K562 (cell line): ENCODE measurements around the gene ITPR2. TPM values are rescaled to one million over a fixed set of nuclear protein-coding genes. Genes with fewer than 3 reads are reported as not detected.

Source experiments
- CAMTA2 ChIP-seq: fragments of 250-450 bp; sonication (Bioruptor Pico); conservative IDR thresholded peaks from 2 replicates; pipeline ENCODE4 v1.5.1; 2022
- CTBP1 ChIP-seq: fragments of 450-650 bp; IDR thresholded peaks from 2 replicates; pipeline ENCODE4 v1.6.1; 2016; ENCODE audit warnings: borderline replicate concordance
- DPF2 ChIP-seq: fragments of 450-650 bp; IDR thresholded peaks from 2 replicates; pipeline ENCODE4 v1.6.1; 2016
- EP400 ChIP-seq: fragments of 450-650 bp; IDR thresholded peaks from 2 replicates; pipeline ENCODE4 v1.6.1; 2017; ENCODE audit warnings: antibody characterized with exemption, mild to moderate bottlenecking, moderate library complexity
- JUNB ChIP-seq: fragments of 450-650 bp; formaldehyde crosslinking; conservative IDR thresholded peaks from 2 replicates; pipeline ENCODE4 v1.4.0; 2020; ENCODE audit warnings: mild to moderate bottlenecking
- KLF6 ChIP-seq: fragments of 250-450 bp; sonication (Bioruptor Pico); IDR thresholded peaks from 2 replicates; pipeline ENCODE4 v1.4.0; 2020; ENCODE audit warnings: mild to moderate bottlenecking, moderate library complexity, borderline replicate concordance
- MCM3 ChIP-seq: fragments of 450-650 bp; IDR thresholded peaks from 2 replicates; pipeline ENCODE4 v1.6.1; 2016
- RBFOX2 ChIP-seq: fragments of 200-400 bp; formaldehyde crosslinking; IDR thresholded peaks from 2 replicates; pipeline ENCODE4 v1.6.1; 2017; ENCODE audit warnings: low read depth, mild to moderate bottlenecking, low read length, moderate library complexity
- RBM34 ChIP-seq: fragments of 200-400 bp; formaldehyde crosslinking; IDR thresholded peaks from 2 replicates; pipeline ENCODE4 v1.6.1; 2018; ENCODE audit warnings: low read length, borderline replicate concordance; ENCODE audit not compliant: insufficient read depth
- SAFB2 ChIP-seq: fragments of 200-400 bp; formaldehyde crosslinking; IDR thresholded peaks from 2 replicates; pipeline ENCODE4 v1.6.1; 2018; ENCODE audit warnings: borderline replicate concordance, low read length, low read depth, moderate library complexity; ENCODE audit not compliant: severe bottlenecking
- SRF ChIP-seq, 2 experiments: fragments of 250-450, 450-650 bp in 1 of 2; sonication (Bioruptor Pico) in 1 of 2; sonication (generic) in 1 of 2; formaldehyde crosslinking; IDR thresholded peaks; 2 replicates each; pipeline versions ENCODE4 v1.5.0 to v1.5.1; 2020 to 2022; ENCODE audit warnings: mild to moderate bottlenecking in 1 of 2, missing genetic modification reagents in 1 of 2
- polyA plus RNA-seq, 8 experiments: library from polyadenylated mRNA; depleted of rRNA in 4 of 8; stranded (reverse) in 5 of 8; unstranded in 3 of 8; fragments of >200 nt; fragmentation: Nextera tagmentation in 2 of 8; fragmentation: Illumina TruSeq in 1 of 8; extraction: Ambion mirVana in 2 of 8; extraction: Trizol in 1 of 8; gene quantifications; 2 replicates each; pipeline versions ENCODE4 v1.2.1 to v1.2.3, GENCODE V29; 2011 to 2014; ENCODE audit warnings: inconsistent platforms in 1 of 8, missing spikeins in 1 of 8
- total RNA-seq, 7 experiments: library from RNA; depleted of rRNA in 6 of 7; stranded (reverse); fragments of >200 nt in 6 of 7; fragmentation: Illumina TruSeq in 2 of 7; extraction: Trizol in 2 of 7; gene quantifications; 2 replicates each; pipeline versions ENCODE4 v1.2.1 to v1.2.3, GENCODE V29; 2011 to 2021; ENCODE audit warnings: low replicate concordance in 1 of 7
- TF ChIP-seq, protein P1 (sequence below): sonication (generic); formaldehyde crosslinking; IDR thresholded peaks from 2 replicates; pipeline ENCODE4 v1.8.1; 2022; ENCODE audit warnings: missing genetic modification reagents
- TF ChIP-seq, protein P2 (sequence below): sonication (generic); formaldehyde crosslinking; IDR thresholded peaks from 2 replicates; pipeline ENCODE4 v1.8.1; 2023; ENCODE audit warnings: mild to moderate bottlenecking, missing genetic modification reagents
- TF ChIP-seq, protein P3 (sequence below): sonication (generic); formaldehyde crosslinking; IDR thresholded peaks from 2 replicates; pipeline ENCODE4 v1.8.0; 2022; ENCODE audit warnings: mild to moderate bottlenecking, missing genetic modification reagents
- TF ChIP-seq, protein P4 (sequence below): sonication (generic); formaldehyde crosslinking; IDR thresholded peaks from 2 replicates; pipeline ENCODE4 v1.8.0; 2023; ENCODE audit warnings: mild to moderate bottlenecking, missing genetic modification reagents

The ITPR2 gene
- total and polyA plus RNA-seq, 9 of the 15 experiments (the other 6 are each of a cell fraction or from before 2014, with no cell fraction given) = 0.21 to 3.3 (median 0.95) TPM

DNA sequence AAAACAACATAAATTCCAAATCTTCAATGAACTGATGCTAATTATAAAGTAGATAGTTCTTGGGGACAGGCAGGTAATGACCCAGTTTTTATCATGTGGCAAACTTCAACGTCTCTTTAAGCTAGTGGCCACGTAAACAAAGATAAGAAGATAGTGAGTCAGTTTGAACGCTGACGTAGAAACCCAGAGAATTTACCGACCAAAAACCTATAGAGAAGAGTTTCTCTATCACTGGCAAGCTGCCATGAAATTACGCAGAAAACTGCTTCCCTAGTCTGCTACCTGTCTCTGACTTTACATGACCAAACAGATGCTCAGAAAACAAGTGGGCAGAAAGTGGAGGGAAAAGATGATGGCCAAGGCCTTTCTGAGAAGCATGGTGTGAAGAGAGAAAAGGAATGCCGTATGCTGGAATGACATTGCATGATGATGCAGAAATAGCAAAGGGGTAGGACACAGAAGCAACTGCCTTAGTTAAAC lies 136.3 kb downstream of the ITPR2 start (continued):
- TF ChIP-seq SAFB2 = no peak
- TF ChIP-seq, protein P1, sequence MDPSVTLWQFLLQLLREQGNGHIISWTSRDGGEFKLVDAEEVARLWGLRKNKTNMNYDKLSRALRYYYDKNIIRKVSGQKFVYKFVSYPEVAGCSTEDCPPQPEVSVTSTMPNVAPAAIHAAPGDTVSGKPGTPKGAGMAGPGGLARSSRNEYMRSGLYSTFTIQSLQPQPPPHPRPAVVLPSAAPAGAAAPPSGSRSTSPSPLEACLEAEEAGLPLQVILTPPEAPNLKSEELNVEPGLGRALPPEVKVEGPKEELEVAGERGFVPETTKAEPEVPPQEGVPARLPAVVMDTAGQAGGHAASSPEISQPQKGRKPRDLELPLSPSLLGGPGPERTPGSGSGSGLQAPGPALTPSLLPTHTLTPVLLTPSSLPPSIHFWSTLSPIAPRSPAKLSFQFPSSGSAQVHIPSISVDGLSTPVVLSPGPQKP (CRISPR knock-in tag) = no peak
- no peak for TF ChIP-seq SRF (CRISPR knock-in tag; IDR thresholded peaks at IDR 0.05)
- TF ChIP-seq, protein P2, sequence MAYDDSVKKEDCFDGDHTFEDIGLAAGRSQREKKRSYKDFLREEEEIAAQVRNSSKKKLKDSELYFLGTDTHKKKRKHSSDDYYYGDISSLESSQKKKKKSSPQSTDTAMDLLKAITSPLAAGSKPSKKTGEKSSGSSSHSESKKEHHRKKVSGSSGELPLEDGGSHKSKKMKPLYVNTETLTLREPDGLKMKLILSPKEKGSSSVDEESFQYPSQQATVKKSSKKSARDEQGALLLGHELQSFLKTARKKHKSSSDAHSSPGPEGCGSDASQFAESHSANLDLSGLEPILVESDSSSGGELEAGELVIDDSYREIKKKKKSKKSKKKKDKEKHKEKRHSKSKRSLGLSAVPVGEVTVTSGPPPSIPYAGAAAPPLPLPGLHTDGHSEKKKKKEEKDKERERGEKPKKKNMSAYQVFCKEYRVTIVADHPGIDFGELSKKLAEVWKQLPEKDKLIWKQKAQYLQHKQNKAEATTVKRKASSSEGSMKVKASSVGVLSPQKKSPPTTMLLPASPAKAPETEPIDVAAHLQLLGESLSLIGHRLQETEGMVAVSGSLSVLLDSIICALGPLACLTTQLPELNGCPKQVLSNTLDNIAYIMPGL (CRISPR knock-in tag) = no peak
- TF ChIP-seq DPF2 = peak; percentile 81
- TF ChIP-seq, protein P3, sequence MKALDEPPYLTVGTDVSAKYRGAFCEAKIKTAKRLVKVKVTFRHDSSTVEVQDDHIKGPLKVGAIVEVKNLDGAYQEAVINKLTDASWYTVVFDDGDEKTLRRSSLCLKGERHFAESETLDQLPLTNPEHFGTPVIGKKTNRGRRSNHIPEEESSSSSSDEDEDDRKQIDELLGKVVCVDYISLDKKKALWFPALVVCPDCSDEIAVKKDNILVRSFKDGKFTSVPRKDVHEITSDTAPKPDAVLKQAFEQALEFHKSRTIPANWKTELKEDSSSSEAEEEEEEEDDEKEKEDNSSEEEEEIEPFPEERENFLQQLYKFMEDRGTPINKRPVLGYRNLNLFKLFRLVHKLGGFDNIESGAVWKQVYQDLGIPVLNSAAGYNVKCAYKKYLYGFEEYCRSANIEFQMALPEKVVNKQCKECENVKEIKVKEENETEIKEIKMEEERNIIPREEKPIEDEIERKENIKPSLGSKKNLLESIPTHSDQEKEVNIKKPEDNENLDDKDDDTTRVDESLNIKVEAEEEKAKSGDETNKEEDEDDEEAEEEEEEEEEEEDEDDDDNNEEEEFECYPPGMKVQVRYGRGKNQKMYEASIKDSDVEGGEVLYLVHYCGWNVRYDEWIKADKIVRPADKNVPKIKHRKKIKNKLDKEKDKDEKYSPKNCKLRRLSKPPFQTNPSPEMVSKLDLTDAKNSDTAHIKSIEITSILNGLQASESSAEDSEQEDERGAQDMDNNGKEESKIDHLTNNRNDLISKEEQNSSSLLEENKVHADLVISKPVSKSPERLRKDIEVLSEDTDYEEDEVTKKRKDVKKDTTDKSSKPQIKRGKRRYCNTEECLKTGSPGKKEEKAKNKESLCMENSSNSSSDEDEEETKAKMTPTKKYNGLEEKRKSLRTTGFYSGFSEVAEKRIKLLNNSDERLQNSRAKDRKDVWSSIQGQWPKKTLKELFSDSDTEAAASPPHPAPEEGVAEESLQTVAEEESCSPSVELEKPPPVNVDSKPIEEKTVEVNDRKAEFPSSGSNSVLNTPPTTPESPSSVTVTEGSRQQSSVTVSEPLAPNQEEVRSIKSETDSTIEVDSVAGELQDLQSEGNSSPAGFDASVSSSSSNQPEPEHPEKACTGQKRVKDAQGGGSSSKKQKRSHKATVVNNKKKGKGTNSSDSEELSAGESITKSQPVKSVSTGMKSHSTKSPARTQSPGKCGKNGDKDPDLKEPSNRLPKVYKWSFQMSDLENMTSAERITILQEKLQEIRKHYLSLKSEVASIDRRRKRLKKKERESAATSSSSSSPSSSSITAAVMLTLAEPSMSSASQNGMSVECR = no peak
- TF ChIP-seq KLF6 = no peak; the same call in 1 of the 2 replicates
- peak; percentile 66 for TF ChIP-seq CTBP1
- no peak for TF ChIP-seq RBM34
- TF ChIP-seq JUNB (CRISPR knock-in tag) = no peak
- TF ChIP-seq EP400 = peak; percentile 72
- TF ChIP-seq CAMTA2 = no peak
- TF ChIP-seq, protein P4, sequence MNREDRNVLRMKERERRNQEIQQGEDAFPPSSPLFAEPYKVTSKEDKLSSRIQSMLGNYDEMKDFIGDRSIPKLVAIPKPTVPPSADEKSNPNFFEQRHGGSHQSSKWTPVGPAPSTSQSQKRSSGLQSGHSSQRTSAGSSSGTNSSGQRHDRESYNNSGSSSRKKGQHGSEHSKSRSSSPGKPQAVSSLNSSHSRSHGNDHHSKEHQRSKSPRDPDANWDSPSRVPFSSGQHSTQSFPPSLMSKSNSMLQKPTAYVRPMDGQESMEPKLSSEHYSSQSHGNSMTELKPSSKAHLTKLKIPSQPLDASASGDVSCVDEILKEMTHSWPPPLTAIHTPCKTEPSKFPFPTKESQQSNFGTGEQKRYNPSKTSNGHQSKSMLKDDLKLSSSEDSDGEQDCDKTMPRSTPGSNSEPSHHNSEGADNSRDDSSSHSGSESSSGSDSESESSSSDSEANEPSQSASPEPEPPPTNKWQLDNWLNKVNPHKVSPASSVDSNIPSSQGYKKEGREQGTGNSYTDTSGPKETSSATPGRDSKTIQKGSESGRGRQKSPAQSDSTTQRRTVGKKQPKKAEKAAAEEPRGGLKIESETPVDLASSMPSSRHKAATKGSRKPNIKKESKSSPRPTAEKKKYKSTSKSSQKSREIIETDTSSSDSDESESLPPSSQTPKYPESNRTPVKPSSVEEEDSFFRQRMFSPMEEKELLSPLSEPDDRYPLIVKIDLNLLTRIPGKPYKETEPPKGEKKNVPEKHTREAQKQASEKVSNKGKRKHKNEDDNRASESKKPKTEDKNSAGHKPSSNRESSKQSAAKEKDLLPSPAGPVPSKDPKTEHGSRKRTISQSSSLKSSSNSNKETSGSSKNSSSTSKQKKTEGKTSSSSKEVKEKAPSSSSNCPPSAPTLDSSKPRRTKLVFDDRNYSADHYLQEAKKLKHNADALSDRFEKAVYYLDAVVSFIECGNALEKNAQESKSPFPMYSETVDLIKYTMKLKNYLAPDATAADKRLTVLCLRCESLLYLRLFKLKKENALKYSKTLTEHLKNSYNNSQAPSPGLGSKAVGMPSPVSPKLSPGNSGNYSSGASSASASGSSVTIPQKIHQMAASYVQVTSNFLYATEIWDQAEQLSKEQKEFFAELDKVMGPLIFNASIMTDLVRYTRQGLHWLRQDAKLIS = no peak
- TF ChIP-seq RBFOX2 = no peak
- no peak for TF ChIP-seq MCM3
